HepG2 (cell line): ENCODE data around the gene OXSM. TPM values are rescaled to one million over a fixed set of nuclear protein-coding genes. Genes with fewer than 3 reads are reported as not detected.

Experiments used
- ATAC-seq: fragments of 200-7000 bp; cut with Tn5 transposase; 3 replicates; pipeline ENCODE4 v1.9.1; 2020; ENCODE audit warnings: mild to moderate bottlenecking, moderate library complexity
- BruUV-seq: library from RNA; stranded (reverse); fragments of 400-500 nt; replicated peaks from 2 replicates; lab custom pipeline; 2021; lab: Mats Ljungman, UMichigan
- CTCF ChIA-PET: fragments of 300-600 bp; formaldehyde crosslinking; extraction: SDS; loops from one replicate; lab custom pipeline; 2021; ENCODE audit warnings: low total read pairs, inconsistent platforms, low intra/inter-chr PET ratio; lab: Yijun Ruan, JAX
- POLR2A ChIA-PET: fragments of 350-600 bp; sonication (Branson Sonifier 250); formaldehyde crosslinking; loops from one replicate; lab custom pipeline; 2020; ENCODE audit warnings: antibody characterized with exemption, inconsistent platforms; lab: Yijun Ruan, JAX
- DNase-seq: peaks from one replicate; pipeline ENCODE4 v3.0.0-alpha.2; 2015; ENCODE audit warnings: low spot score
- FAIRE-seq: peaks from 3 replicates; lab custom pipeline; 2011; peaks lifted over from hg19 to GRCh38; lab: Jason Lieb, UNC
- H2AFZ ChIP-seq: one replicate; pipeline ENCODE4 v1.6.1; 2011; ENCODE audit warnings: low read length, inconsistent platforms
- H3K27ac ChIP-seq: fragments of 300-600 bp; 3 replicates; pipeline ENCODE4 v1.8.0; 2011; ENCODE audit warnings: mixed run types, mild to moderate bottlenecking, mixed read lengths, low read length, inconsistent platforms; ENCODE audit not compliant: insufficient read depth; ENCODE audit errors: extremely low read length
- H3K27me3 ChIP-seq, 2 experiments: fragments of 200-600 bp in 1 of 2; 2 replicates in 1 of 2; 3 replicates in 1 of 2; pipeline versions ENCODE4 v1.6.0 to v1.8.0; 2011; ENCODE audit warnings: low read length in 2 of 2, mild to moderate bottlenecking in 2 of 2, moderate library complexity in 2 of 2, inconsistent platforms in 1 of 2; ENCODE audit not compliant: insufficient read depth in 2 of 2, control insufficient read depth in 1 of 2
- H3K36me3 ChIP-seq, 2 experiments: fragments of 200-600 bp in 1 of 2; replicated peaks in 1 of 2; 2 replicates in 1 of 2; 3 replicates in 1 of 2; pipeline versions ENCODE4 v1.5.1 to v1.8.0; 2011; ENCODE audit warnings: low read length in 2 of 2, inconsistent platforms in 1 of 2; ENCODE audit not compliant: insufficient read depth in 2 of 2, control insufficient read depth in 1 of 2
- H3K4me1 ChIP-seq: 2 replicates; pipeline ENCODE4 v1.5.1; 2012; ENCODE audit warnings: low read length, inconsistent platforms; ENCODE audit not compliant: insufficient read depth
- H3K4me2 ChIP-seq: 2 replicates; pipeline ENCODE4 v1.6.0; 2011; ENCODE audit warnings: low read depth, low read length, inconsistent platforms
- H3K4me3 ChIP-seq, 3 experiments: fragments of 200-600 bp in 1 of 3; sonication (generic), shearing (Covaris generic) in 1 of 3; replicated peaks in 1 of 3; 2 replicates each; pipeline ENCODE4 v1.5.1; 2011 to 2016; ENCODE audit warnings: low read length in 3 of 3, inconsistent platforms in 2 of 3, low read depth in 2 of 3, mild to moderate bottlenecking in 2 of 3, control low read depth in 1 of 3, mixed read lengths in 1 of 3; ENCODE audit not compliant: insufficient read depth in 1 of 3
- H3K79me2 ChIP-seq: one replicate; pipeline ENCODE4 v1.6.1; 2011; ENCODE audit warnings: low read length, inconsistent platforms; ENCODE audit not compliant: insufficient read depth
- H3K9ac ChIP-seq: 2 replicates; pipeline ENCODE4 v1.6.0; 2011; ENCODE audit warnings: mild to moderate bottlenecking, low read depth, low read length, inconsistent platforms; ENCODE audit not compliant: insufficient read depth
- H3K9me3 ChIP-seq: 2 replicates; pipeline ENCODE4 v1.5.1; 2012; ENCODE audit warnings: mild to moderate bottlenecking, low read length
- H4K20me1 ChIP-seq: 2 replicates; pipeline ENCODE4 v1.6.0; 2011; ENCODE audit warnings: inconsistent platforms, mild to moderate bottlenecking, low read length, moderate library complexity; ENCODE audit not compliant: insufficient read depth
- CHD4 ChIP-seq: fragments of 200-600 bp; sonication (generic); IDR thresholded peaks from 2 replicates; pipeline ENCODE4 v1.7.0; 2017; ENCODE audit warnings: mild to moderate bottlenecking, low read length, borderline replicate concordance
- ELK4 ChIP-seq: sonication (generic); formaldehyde crosslinking; IDR thresholded peaks from 2 replicates; pipeline ENCODE4 v1.9.0; 2021; ENCODE audit warnings: missing genetic modification reagents, borderline replicate concordance
- FOSL1 ChIP-seq: sonication (generic); formaldehyde crosslinking; IDR thresholded peaks from 2 replicates; pipeline ENCODE4 v1.9.0; 2021; ENCODE audit warnings: missing genetic modification reagents, borderline replicate concordance
- GATA4 ChIP-seq: sonication (generic); IDR thresholded peaks from 2 replicates; pipeline ENCODE4 v1.6.1; 2016; ENCODE audit warnings: antibody characterized with exemption, low read depth, borderline replicate concordance
- HMG20A ChIP-seq: IDR thresholded peaks from 2 replicates; pipeline ENCODE4 v1.6.1; 2016; ENCODE audit warnings: borderline replicate concordance
- HOXA9 ChIP-seq: sonication (generic); formaldehyde crosslinking; IDR thresholded peaks from 2 replicates; pipeline ENCODE4 v1.8.1; 2022; ENCODE audit warnings: missing genetic modification reagents, mild to moderate bottlenecking, moderate library complexity, borderline replicate concordance
- ISX ChIP-seq: sonication (generic); formaldehyde crosslinking; conservative IDR thresholded peaks from 2 replicates; pipeline ENCODE4 v1.5.0; 2020; ENCODE audit warnings: missing genetic modification reagents
- KLF6 ChIP-seq: IDR thresholded peaks from 2 replicates; pipeline ENCODE4 v1.8.0; 2016; ENCODE audit warnings: missing biosample characterization, missing genetic modification reagents
- MIXL1 ChIP-seq: IDR thresholded peaks from 2 replicates; pipeline ENCODE4 v1.6.1; 2016
- RARG ChIP-seq: sonication (generic); formaldehyde crosslinking; IDR thresholded peaks from 2 replicates; pipeline ENCODE4 v1.4.0; 2020; ENCODE audit warnings: low read depth, mild to moderate bottlenecking, missing genetic modification reagents
- SRY ChIP-seq: sonication (generic); formaldehyde crosslinking; IDR thresholded peaks from 2 replicates; pipeline ENCODE4 v1.8.0; 2022; ENCODE audit warnings: mild to moderate bottlenecking, missing genetic modification reagents
- TOE1 ChIP-seq: sonication (generic); formaldehyde crosslinking; IDR thresholded peaks from 2 replicates; pipeline ENCODE4 v1.4.0; 2020; ENCODE audit warnings: mild to moderate bottlenecking, missing genetic modification reagents
- ZNF33A ChIP-seq: sonication (generic); formaldehyde crosslinking; IDR thresholded peaks from 2 replicates; pipeline ENCODE4 v1.5.1; 2020; ENCODE audit warnings: missing genetic modification reagents, mild to moderate bottlenecking, moderate library complexity, borderline replicate concordance
- ZNF546 ChIP-seq: sonication (generic); formaldehyde crosslinking; conservative IDR thresholded peaks from 2 replicates; pipeline ENCODE4 v1.8.1; 2023; ENCODE audit warnings: mild to moderate bottlenecking, missing genetic modification reagents
- ZNF556 ChIP-seq: sonication (generic); formaldehyde crosslinking; IDR thresholded peaks from 2 replicates; pipeline ENCODE4 v1.4.0; 2020; ENCODE audit warnings: mild to moderate bottlenecking, missing genetic modification reagents, borderline replicate concordance
- ZNF614 ChIP-seq: IDR thresholded peaks from 2 replicates; pipeline ENCODE4 v1.6.1; 2018; ENCODE audit warnings: missing biosample characterization, missing genetic modification reagents, inconsistent platforms, borderline replicate concordance
- ZNF615 ChIP-seq: sonication (generic); formaldehyde crosslinking; IDR thresholded peaks from 2 replicates; pipeline ENCODE4 v1.5.0; 2020; ENCODE audit warnings: mild to moderate bottlenecking, missing genetic modification reagents, borderline replicate concordance
- ZNF703 ChIP-seq: sonication (generic); formaldehyde crosslinking; IDR thresholded peaks from 2 replicates; pipeline ENCODE4 v1.5.1; 2020; ENCODE audit warnings: missing genetic modification reagents, mild to moderate bottlenecking, moderate library complexity, borderline replicate concordance
- ZNF766 ChIP-seq: sonication (generic); formaldehyde crosslinking; IDR thresholded peaks from 2 replicates; pipeline ENCODE4 v1.5.0; 2020; ENCODE audit warnings: missing genetic modification reagents, borderline replicate concordance
- ZNF841 ChIP-seq: sonication (generic); formaldehyde crosslinking; IDR thresholded peaks from 2 replicates; pipeline ENCODE4 v1.8.1; 2023; ENCODE audit warnings: missing genetic modification reagents, borderline replicate concordance
- ZSCAN30 ChIP-seq: sonication (generic); formaldehyde crosslinking; IDR thresholded peaks from 2 replicates; pipeline ENCODE4 v1.5.0; 2020; ENCODE audit warnings: mild to moderate bottlenecking, missing genetic modification reagents
- WGBS: methylation state at CpG from one replicate; pipeline ENCODE4 v1.1.6; 2017; ENCODE audit warnings: low lambda C conversion rate; 5-methylcytosine and 5-hydroxymethylcytosine counted together
- in situ Hi-C: cut with HindIII; loops from 2 replicates; pipeline ENCODE4 v1.10.0; 2017; ENCODE audit warnings: low pct_unique_long_range_greater_than_20kb; ENCODE audit not compliant: extremely low pct_ligation_motif_present
- intact Hi-C: fragments of 100-400 bp; cut with micrococcal nuclease; formaldehyde crosslinking; loops from one replicate; pipeline ENCODE4 v1.10.0; 2022; ENCODE audit not compliant: unreplicated experiment
- polyA plus RNA-seq, 8 experiments: library from polyadenylated mRNA; depleted of rRNA in 3 of 8; stranded (reverse) in 7 of 8; unstranded in 1 of 8; fragments of >200 nt; fragmentation: Illumina TruSeq in 4 of 8; extraction: Trizol in 4 of 8; gene quantifications; 2 replicates each; pipeline versions ENCODE4 v1.2.1 to v1.2.3, GENCODE V29; 2011 to 2016; ENCODE audit warnings: low read depth in 4 of 8, missing spikeins in 1 of 8, mixed read lengths in 1 of 8; ENCODE audit not compliant: insufficient read depth in 1 of 8
- total RNA-seq, 5 experiments: library from RNA; depleted of rRNA; stranded (reverse); fragments of >200 nt; fragmentation: Illumina TruSeq; extraction: Trizol; gene quantifications; 2 replicates each; pipeline ENCODE4 v1.2.3, GENCODE V29; 2016; ENCODE audit warnings: low read depth in 1 of 5
- TF ChIP-seq, protein P1 (sequence below): sonication (generic); formaldehyde crosslinking; IDR thresholded peaks from 2 replicates; pipeline ENCODE4 v1.5.0; 2020; ENCODE audit warnings: mild to moderate bottlenecking, missing genetic modification reagents

Gene OXSM
- total and polyA plus RNA-seq, 2 of the 13 experiments (the other 11 are each of a cell fraction or from before 2014, with no cell fraction given) = 18.2 to 34.4 TPM

DNA sequence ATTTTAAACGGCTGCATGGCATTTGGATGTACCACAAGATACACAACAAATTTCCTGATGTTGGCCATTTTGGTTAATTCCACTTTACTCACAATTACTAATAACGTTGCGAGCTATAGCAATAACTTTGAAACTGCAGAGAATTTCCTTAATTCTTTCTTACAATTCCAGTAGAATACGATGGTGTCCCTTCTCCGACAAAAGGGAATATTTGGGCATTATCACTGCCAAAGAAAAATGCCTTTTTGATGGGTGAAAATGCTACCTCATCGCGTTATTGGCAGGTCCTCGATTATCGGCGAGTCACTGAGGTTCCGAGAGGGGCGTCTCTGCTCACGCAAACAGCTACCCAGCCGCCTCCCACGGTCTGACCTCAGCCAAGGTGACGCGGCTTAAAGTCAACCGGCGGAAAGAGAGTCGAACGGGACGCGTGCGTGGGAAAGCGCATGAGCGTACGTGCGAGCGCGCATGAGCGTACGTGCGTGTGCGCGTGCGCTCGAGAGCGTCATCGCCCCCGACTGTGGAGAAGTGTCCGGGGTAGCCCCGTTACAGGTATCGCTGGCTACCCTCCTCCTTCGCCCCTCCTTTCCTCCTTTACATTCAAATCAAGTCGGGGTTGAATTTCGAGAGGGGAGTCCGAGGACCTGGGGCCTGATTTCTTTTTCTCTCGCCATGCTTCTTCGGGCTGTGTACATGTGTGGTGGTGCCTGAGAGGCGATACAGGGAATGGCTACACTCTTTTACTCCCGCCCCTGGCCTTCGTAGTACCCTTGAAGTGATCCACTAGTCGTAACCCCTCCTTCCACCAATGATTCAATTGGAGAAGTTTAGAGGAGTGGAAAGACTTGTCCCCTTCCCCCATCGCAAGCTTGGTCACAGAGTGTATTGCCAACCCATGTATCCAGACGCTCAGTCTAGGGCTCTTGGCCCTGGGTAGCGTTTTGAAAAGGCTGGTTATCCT is at the start of gene OXSM (continued):
- TF ChIP-seq ZNF556 (CRISPR knock-in tag) (peak; percentile 63; the same call in 1 of the 2 replicates), KLF6 (CRISPR knock-in tag) (no peak), CHD4 (no peak), GATA4 (peak; percentile 73; the same call in 1 of the 2 replicates), ZNF615 (CRISPR knock-in tag) (no peak), ZNF766 (peak; percentile 66; the same call in 1 of the 2 replicates), HOXA9 (CRISPR knock-in tag) (peak; percentile 81; the same call in 1 of the 2 replicates), FOSL1 (CRISPR knock-in tag) (no peak), RARG (no peak; the same call in 1 of the 2 replicates), ISX (CRISPR knock-in tag) (no peak), ZNF546 (peak; percentile 77; the same call in 1 of the 2 replicates)

- 98% methylated on average over 3 of the region's 3 CpGs for WGBS
- BruUV-seq = no TSS peak
- Histone ChIP-seq H3K9ac (no peak overlapping the region), H2AFZ (no peak overlapping the region), H3K4me1 (no peaks in the 10 kb centered on the region), H3K4me3 (no peak overlapping the region), H3K27ac (no peak overlapping the region), H3K9me3 (no peaks in the 10 kb centered on the region), H3K27me3 (no peaks in the 10 kb centered on the region), H3K4me2 (no peak overlapping the region), H4K20me1 (no peaks in the 10 kb centered on the region), H3K79me2 (no peaks in the 10 kb centered on the region), H3K36me3 (peaks cover 8 to 26% of the 10 kb centered on the region in 2 experiments)
- intact Hi-C loops (no loop called here), in situ Hi-C loops (no loop called here)
- FAIRE-seq (no peak), ATAC-seq (no peak), DNase-seq (no peak)
- POLR2A ChIA-PET = interaction anchor here (1.0 kb wide), 1 partner anchor 39 kb away, joined by 3 read pairs; the partner anchor contains the start of gene NGLY1
- TF ChIP-seq ZNF614 (no peak), MIXL1 (CRISPR knock-in tag) (no peak), HMG20A (CRISPR knock-in tag) (no peak), SRY (CRISPR knock-in tag) (no peak), ZNF703 (CRISPR knock-in tag) (no peak), TOE1 (CRISPR knock-in tag) (no peak), ELK4 (CRISPR knock-in tag) (no peak), ZSCAN30 (CRISPR knock-in tag) (no peak), ZNF33A (CRISPR knock-in tag) (no peak), ZNF841 (CRISPR knock-in tag) (no peak)
- TF ChIP-seq, protein P1, sequence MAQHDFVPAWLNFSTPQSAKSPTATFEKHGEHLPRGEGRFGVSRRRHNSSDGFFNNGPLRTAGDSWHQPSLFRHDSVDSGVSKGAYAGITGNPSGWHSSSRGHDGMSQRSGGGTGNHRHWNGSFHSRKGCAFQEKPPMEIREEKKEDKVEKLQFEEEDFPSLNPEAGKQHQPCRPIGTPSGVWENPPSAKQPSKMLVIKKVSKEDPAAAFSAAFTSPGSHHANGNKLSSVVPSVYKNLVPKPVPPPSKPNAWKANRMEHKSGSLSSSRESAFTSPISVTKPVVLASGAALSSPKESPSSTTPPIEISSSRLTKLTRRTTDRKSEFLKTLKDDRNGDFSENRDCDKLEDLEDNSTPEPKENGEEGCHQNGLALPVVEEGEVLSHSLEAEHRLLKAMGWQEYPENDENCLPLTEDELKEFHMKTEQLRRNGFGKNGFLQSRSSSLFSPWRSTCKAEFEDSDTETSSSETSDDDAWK (CRISPR knock-in tag) = no peak
- CTCF ChIA-PET = no interaction called here
Observed at GRCh38 chr3:25744470-25744869, 45.4 kb upstream of the OXSM start.
